GM18870 (cell line): ENCODE measurements around the gene LRRTM1.

Experiments used
- ATAC-seq: cut with Tn5 transposase; IDR thresholded peaks from one replicate; pipeline ENCODE4 v1.9.1; 2021; ENCODE audit warnings: moderate library complexity; ENCODE audit not compliant: unreplicated experiment

The LRRTM1 gene, protein sequence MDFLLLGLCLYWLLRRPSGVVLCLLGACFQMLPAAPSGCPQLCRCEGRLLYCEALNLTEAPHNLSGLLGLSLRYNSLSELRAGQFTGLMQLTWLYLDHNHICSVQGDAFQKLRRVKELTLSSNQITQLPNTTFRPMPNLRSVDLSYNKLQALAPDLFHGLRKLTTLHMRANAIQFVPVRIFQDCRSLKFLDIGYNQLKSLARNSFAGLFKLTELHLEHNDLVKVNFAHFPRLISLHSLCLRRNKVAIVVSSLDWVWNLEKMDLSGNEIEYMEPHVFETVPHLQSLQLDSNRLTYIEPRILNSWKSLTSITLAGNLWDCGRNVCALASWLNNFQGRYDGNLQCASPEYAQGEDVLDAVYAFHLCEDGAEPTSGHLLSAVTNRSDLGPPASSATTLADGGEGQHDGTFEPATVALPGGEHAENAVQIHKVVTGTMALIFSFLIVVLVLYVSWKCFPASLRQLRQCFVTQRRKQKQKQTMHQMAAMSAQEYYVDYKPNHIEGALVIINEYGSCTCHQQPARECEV

GRCh38 chr2:80303909-80304837 lies at the start of gene LRRTM1:
LRRTM1 (minus strand) TSS chr2:80304752; CDS start chr2:80303819, 933 bp downstream.
- no peak for ATAC-seq

DNA sequence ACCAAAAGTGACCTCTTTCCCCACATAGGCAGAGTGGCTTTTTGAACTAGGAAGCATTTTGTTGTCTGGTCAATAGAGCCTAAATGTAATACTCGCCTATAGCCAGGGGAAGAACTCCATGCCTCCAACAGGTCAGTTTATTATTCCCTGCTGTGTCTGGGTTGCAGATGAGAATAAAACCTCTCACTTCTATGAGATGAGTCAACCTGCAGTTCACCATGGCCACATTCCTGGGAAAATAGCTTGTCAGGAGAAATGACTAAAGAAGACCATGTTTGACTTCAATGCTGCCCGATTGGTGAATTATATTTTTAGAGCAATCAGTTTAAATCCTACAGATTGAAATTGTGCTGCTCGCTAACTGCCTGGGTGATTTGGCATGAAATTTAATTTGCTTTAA lies 46.7 kb upstream of the LRRTM1 start:
- ATAC-seq: no peak

DNA sequence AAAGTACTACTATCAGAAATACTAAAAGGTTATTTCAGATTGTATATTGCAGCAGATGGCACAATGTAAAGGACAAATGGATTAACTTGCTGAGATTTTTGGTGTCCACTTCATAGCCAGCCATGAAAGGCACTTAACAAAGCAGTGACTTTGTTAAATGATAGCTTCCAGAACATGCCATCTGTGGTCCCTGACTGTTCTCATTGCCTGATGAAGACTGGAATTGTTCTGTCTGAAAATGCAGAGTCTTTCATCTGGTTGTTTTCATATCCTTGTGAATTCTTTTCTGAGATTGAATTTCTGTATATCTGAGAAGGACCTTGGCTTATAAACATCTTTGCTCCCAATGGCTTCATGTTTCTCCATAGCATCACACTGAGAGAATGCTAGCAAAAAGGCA lies 44.4 kb upstream of the LRRTM1 start:
- no peak for ATAC-seq

DNA sequence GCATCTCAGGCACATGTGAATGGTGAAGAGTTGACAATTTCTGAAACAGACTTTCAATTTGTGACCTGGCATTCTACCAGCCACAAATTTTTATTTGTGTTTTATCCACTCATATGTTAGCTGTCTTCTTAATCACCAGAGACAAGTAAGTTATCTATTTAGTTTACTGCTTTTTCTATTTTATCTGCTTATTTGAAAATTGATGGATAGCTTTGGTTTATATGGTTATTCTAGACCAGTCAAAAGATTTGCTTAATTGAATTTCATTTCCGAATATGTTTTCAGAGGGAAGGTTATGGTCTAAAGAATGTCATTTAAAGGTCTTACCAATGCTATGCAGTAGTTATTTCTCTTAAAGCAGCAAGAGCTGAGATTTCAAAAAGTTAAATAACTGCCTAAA lies 43.5 kb upstream of the LRRTM1 start:
- no peak for ATAC-seq

DNA sequence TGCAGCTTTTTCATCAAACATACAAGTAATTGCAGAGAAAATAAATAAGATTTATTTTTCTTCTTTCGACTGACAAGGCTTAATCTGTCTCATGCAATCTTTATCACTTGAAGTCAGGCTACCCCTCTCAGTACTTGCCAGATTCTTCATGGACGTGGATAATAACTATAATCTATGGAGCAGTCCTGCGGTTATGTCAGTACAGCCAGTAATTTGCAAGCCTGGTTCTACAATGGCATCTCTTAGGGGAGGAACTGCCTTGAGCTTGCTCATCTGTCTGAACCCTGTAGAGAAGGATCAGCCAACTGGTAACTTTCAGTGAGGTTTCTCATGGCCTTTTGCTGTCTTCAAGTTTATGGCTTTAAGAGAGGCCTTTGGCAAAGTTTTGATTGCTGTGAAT lies 35.5 kb upstream of the LRRTM1 start:
- ATAC-seq: no peak

DNA sequence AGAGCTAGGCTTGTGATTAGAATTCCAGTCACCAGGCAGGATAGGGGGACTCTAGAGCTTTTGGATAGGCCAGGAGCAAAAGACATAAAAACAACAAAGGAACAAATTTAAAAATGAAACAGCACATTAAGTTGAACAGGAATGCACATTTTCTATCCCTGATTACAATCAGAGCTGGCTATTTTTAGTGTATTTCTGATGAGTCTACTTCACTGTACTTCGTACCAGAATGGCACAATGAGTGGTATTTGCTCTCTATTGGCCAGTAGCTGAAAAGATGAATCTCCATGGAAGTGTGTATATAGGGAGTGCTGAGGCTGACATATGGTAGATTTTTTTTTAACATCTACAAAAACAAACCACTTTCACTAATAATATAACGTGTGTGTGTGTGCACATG lies 34.2 kb upstream of the LRRTM1 start:
- no peak for ATAC-seq

- ATAC-seq: no peak
Observed at GRCh38 chr2:80335411-80335810, 30.9 kb upstream of the LRRTM1 start.

DNA sequence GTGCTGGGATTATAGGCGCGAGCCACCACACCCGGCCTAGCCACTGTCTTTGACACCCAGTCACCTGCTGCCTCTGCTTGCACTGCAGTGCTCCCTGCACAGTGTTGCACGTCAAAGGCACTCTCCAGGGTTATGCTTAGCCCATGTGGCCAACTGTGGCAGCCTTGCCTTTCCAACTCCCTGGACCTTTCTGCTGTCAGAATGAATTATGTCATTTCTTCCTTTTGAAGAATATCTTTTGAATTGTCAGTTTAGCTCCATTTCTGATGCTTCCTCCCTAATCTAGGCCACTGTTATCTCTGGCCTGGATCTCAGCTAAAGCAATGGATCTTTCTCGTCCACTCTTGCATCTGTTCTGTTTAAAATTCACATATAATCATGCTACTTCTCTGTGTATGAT lies 29.3 kb upstream of the LRRTM1 start:
- ATAC-seq: no peak

DNA sequence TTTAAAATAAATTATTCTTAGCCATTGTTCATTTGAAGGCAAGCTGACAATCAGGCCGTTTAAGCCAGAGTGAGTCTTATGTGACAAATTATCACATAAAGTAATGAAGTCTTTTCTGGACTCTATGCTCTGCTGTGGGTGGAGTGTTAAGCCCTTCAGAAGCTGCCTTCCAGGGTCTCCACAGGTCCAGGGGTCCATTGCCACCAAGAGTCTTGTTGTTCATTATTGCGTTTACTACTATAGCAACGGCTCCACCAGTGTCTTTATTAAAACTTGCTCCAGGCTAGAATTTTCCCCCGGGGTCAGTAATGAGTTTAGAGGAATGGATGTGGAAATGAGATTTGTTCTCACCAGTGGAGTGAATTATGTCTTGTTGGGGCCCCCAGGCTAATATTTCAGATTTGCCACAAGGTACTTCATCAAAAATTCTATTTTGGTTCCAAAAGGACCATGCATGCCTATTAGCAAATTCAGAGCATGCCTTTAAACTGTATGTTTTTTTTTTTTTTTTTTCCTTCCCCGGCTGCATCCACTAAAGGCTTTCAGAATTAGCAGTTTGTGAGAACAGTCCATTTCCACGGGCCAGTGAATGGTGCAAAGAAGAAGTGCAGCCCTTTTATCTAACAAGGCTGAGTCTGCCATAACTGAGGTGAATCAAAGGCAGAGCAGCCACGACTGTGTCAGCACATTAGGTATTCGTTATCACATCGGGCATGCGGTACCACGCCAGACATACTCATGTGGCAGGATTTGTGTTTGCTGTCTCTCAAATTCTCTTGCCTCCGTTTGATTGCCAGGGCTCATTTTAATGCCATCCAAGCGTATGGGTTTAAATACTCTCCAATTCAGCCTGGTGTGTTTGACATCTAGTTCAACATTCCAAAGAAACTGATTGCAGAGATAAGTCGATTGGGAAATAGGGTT lies 26.2 kb upstream of the LRRTM1 start:
- ATAC-seq: no peak

GRCh38 chr2:80329491-80329890 lies 24.9 kb upstream of the LRRTM1 start:
- ATAC-seq: no peak

DNA sequence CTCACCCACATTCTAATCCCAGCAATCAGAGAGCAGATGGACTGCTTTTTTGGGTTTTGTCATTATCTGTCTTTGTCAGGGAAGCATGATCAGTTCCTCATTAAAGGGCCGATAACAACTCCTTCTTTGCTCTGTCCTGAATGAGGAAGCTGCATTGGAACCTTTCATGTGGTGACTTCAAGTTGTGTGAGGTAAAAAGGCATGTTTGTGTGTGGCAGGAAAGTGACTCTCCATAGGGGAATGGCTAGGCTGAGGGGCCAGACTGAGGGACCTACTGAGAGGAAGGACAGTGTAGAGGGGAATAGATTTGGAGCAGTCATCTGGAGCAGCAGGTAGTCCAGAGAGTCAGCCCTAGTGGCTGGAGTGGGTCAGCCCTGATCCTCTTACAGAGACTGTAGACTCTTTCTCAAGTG lies 23.6 kb upstream of the LRRTM1 start:
- ATAC-seq: no peak

DNA sequence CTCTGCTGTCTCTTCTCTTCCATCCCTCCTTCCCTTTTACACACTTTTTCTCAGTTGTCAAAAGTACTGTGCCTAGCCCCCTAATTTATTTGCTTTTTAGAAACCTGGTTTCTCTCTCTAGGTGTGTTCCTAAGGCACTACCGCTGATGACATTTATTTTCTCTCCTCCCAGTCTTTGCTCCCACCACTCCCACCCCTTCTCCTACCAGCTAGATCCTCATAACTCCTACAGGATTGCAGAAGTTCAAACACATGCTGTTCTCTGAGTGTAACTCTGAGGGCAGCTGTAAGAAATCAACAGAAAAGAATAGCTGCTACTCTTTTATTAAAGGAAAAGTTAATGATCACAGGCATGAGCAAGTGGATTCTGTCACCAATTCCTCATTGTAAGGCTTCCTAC lies 22.3 kb upstream of the LRRTM1 start:
- ATAC-seq: no peak

DNA sequence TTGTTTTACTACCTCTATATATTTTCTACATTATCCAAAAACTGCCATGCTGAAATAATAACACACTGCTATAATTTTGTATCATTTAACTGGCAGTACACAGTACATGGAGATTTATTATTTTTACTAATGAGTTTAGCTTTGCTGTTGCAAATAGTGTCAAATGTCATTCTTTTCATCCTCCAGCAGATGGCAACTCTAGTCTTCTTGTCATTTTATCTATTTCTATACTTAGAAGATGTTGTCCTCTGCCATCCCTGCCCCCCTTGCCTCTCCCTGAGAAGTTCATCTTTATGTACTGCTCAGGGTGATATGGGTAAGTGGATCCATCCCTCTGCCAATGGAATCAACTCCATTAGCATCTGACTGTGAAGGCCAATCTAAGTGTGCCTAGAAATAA lies 21.7 kb upstream of the LRRTM1 start:
- ATAC-seq: no peak

- ATAC-seq: no peak
Observed at GRCh38 chr2:80324525-80324924, 20.0 kb upstream of the LRRTM1 start.

GRCh38 chr2:80323610-80324009 lies 19.1 kb upstream of the LRRTM1 start:
- no peak for ATAC-seq

DNA sequence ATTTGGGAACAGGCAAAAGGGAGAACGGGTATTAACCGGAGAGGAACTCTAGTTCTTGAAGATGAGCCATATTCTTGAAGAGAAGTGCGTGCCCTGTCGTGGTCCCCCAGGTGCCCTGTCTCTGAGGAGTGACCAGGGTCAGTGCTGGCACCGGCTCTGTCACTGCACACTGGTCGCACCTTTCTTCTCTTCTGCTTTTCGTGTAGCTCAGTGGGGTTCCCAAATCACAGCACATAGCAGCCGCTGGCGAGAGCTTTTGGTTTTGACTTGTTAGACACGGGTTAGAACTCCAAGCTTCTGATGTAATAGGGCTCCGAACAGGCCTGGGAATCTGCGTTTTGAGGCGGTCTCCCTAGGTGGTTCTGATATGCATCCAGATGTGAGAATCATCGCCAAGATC lies 18.4 kb upstream of the LRRTM1 start:
- ATAC-seq: no peak

GRCh38 chr2:80322311-80322920 lies 17.9 kb upstream of the LRRTM1 start:
- no peak for ATAC-seq

GRCh38 chr2:80312282-80312839 lies 7.8 kb upstream of the LRRTM1 start:
- ATAC-seq: no peak

- no peak for ATAC-seq
Observed at GRCh38 chr2:80311304-80311703, 6.8 kb upstream of the LRRTM1 start.
